ENCODE measurements around the gene KNSTRN. TPM values are rescaled to one million over a fixed set of nuclear protein-coding genes. Genes with fewer than 3 reads are reported as not detected.

The KNSTRN gene
- polyA plus RNA-seq, 1 donor (not counting 4 experiments of a cell fraction or from before 2014, with no cell fraction given): 42.4 TPM

- no peak overlapping the region for H2AFZ ChIP-seq (ENCODE audit: control insufficient read depth, low read length)
- dilution Hi-C loops (cut with MboI; ENCODE audit: extremely low pct_ligation_motif_present, low sequenced_read_pairs): no loop called here
- H3K9me1 ChIP-seq (ENCODE audit: control insufficient read depth, extremely low read depth, insufficient read depth, low read length): no peaks in the 10 kb centered on the region
- H3K4me3 ChIP-seq (ENCODE audit: control insufficient read depth in 2 of 3, extremely low read depth in 1 of 3, insufficient read depth in 2 of 3, low read depth in 1 of 3, low read length in 3 of 3): no peak overlapping the region
- TF ChIP-seq, protein P1, sequence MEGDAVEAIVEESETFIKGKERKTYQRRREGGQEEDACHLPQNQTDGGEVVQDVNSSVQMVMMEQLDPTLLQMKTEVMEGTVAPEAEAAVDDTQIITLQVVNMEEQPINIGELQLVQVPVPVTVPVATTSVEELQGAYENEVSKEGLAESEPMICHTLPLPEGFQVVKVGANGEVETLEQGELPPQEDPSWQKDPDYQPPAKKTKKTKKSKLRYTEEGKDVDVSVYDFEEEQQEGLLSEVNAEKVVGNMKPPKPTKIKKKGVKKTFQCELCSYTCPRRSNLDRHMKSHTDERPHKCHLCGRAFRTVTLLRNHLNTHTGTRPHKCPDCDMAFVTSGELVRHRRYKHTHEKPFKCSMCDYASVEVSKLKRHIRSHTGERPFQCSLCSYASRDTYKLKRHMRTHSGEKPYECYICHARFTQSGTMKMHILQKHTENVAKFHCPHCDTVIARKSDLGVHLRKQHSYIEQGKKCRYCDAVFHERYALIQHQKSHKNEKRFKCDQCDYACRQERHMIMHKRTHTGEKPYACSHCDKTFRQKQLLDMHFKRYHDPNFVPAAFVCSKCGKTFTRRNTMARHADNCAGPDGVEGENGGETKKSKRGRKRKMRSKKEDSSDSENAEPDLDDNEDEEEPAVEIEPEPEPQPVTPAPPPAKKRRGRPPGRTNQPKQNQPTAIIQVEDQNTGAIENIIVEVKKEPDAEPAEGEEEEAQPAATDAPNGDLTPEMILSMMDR (optimal IDR thresholded peaks at IDR 0.05 in 1 of 3, IDR thresholded peaks at IDR 0.05 in 1 of 3, conservative IDR thresholded peaks at IDR 0.05 in 1 of 3; ENCODE audit: extremely low read depth in 1 of 3, insufficient read depth in 2 of 3, low read length in 3 of 3): no peak
- TF ChIP-seq EZH2 (IDR thresholded peaks at IDR 0.05; ENCODE audit: low read length): no peak
- peaks cover 24 to 47% of the 10 kb centered on the region in 2 experiments for H3K36me3 ChIP-seq (ENCODE audit: control insufficient read depth in 2 of 2, extremely low read depth in 1 of 2, insufficient read depth in 2 of 2, low read length in 2 of 2)
- no peak overlapping the region for H3K9ac ChIP-seq (ENCODE audit: control insufficient read depth, extremely low read depth, insufficient read depth, low read length)
- no peak overlapping the region for H3K27ac ChIP-seq (ENCODE audit: control insufficient read depth, insufficient read depth, low read length)
- H3K27me3 ChIP-seq (ENCODE audit: control insufficient read depth, extremely low read depth, insufficient read depth, low read length): no peaks in the 10 kb centered on the region
- H3K9me3 ChIP-seq (ENCODE audit: control insufficient read depth, low read depth, low read length): no peaks in the 10 kb centered on the region
- no peaks in the 10 kb centered on the region for H4K20me1 ChIP-seq (ENCODE audit: control insufficient read depth, extremely low read depth, insufficient read depth, low read length)
- H3K4me2 ChIP-seq (ENCODE audit: control insufficient read depth, extremely low read depth, insufficient read depth, low read depth, low read length): no peak overlapping the region
- no peak for DNase-seq (ENCODE audit: low read depth, low spot score)
- peaks cover 4% of the 10 kb centered on the region for H3K4me1 ChIP-seq (ENCODE audit: control insufficient read depth, extremely low read depth, insufficient read depth, low read length)
- no peak for FAIRE-seq
- peaks cover 15% of the 10 kb centered on the region for H3K79me2 ChIP-seq (ENCODE audit: control insufficient read depth, insufficient read depth, low read length)
Observed at GRCh38 chr15:40388941-40389823, 6.7 kb downstream of the KNSTRN start.

DNA sequence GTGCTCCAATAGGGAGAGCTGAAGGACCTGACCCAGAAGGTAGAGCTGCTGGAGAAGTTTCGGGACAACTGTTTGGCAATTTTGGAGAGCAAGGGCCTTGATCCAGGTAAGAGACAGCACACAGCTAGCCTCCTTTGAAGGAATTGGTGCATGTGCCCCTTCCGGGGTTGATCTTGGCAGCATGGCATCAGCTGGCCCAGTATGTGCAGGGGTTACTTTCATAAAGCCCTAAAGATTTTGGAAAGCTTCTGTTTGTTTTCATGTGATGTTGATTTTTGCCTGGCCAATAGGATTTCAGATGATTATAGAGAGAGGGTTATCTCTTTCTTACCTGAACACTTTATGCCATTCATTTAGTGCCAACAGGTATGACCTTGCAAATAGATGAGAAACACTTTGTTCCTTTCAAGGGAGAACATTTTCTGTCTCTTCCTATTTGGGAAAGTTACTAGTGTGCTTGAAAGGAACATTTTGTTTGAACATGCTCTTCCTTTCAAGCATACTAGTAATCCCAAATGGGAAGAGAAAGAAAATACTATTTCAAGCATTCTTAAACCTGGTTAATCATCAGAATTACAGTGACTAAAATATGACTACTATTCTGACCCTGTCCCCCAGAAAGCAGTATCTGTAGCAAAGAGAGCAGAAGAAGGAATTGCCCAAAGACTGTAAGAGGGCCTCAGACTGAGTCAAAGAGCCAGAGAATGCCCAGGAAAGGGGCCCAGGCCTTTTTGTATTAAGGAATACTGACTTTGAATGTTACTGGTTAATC is 7.5 kb downstream of the KNSTRN start:
- dilution Hi-C loops (cut with MboI; ENCODE audit: extremely low pct_ligation_motif_present, low sequenced_read_pairs): no loop called here
- Histone ChIP-seq H4K20me1 (ENCODE audit: control insufficient read depth, extremely low read depth, insufficient read depth, low read length) (no peaks in the 10 kb centered on the region), H3K4me2 (ENCODE audit: control insufficient read depth, extremely low read depth, insufficient read depth, low read depth, low read length) (no peak overlapping the region), H3K36me3 (ENCODE audit: control insufficient read depth in 2 of 2, extremely low read depth in 1 of 2, insufficient read depth in 2 of 2, low read length in 2 of 2) (peaks cover 25 to 49% of the 10 kb centered on the region in 2 experiments), H3K9ac (ENCODE audit: control insufficient read depth, extremely low read depth, insufficient read depth, low read length) (no peak overlapping the region), H2AFZ (ENCODE audit: control insufficient read depth, low read length) (no peak overlapping the region), H3K4me1 (ENCODE audit: control insufficient read depth, extremely low read depth, insufficient read depth, low read length) (no peaks in the 10 kb centered on the region), H3K4me3 (ENCODE audit: control insufficient read depth in 2 of 3, extremely low read depth in 1 of 3, insufficient read depth in 2 of 3, low read depth in 1 of 3, low read length in 3 of 3) (no peak overlapping the region), H3K9me1 (ENCODE audit: control insufficient read depth, extremely low read depth, insufficient read depth, low read length) (no peaks in the 10 kb centered on the region), H3K27me3 (ENCODE audit: control insufficient read depth, extremely low read depth, insufficient read depth, low read length) (no peaks in the 10 kb centered on the region), H3K9me3 (ENCODE audit: control insufficient read depth, low read depth, low read length) (no peaks in the 10 kb centered on the region), H3K27ac (ENCODE audit: control insufficient read depth, insufficient read depth, low read length) (no peak overlapping the region), H3K79me2 (ENCODE audit: control insufficient read depth, insufficient read depth, low read length) (peaks cover 7% of the 10 kb centered on the region)
- no peak for DNase-seq (ENCODE audit: low read depth, low spot score)
- no peak for TF ChIP-seq EZH2 (IDR thresholded peaks at IDR 0.05; ENCODE audit: low read length)
- TF ChIP-seq, protein P1 (optimal IDR thresholded peaks at IDR 0.05 in 1 of 3, IDR thresholded peaks at IDR 0.05 in 1 of 3, conservative IDR thresholded peaks at IDR 0.05 in 1 of 3; ENCODE audit: extremely low read depth in 1 of 3, insufficient read depth in 2 of 3, low read length in 3 of 3): no peak
- FAIRE-seq: no peak

Data from keratinocyte (primary cell).